Measurements from ENCODE around the gene RGS3.

The RGS3 gene

GRCh38 chr9:113587471-113588031, 124.0 kb downstream of the RGS3 start:
- TF ChIP-seq CTCF (conservative IDR thresholded peaks at IDR 0.05; ENCODE audit: low read depth, low read length): peak; percentile 47
- DNase-seq (ENCODE audit: low read depth): no peak
- no peak overlapping the region for H3K4me3 ChIP-seq (ENCODE audit: low read length)

- TF ChIP-seq CTCF (conservative IDR thresholded peaks at IDR 0.05; ENCODE audit: low read depth, low read length): no peak
- H3K4me3 ChIP-seq (ENCODE audit: low read length): no peak overlapping the region
- no peak for DNase-seq (ENCODE audit: low read depth)
Measured at GRCh38 chr9:113588242-113588810, 124.8 kb downstream of the RGS3 start.

GRCh38 chr9:113588936-113589335, 125.4 kb downstream of the RGS3 start:
- TF ChIP-seq CTCF (conservative IDR thresholded peaks at IDR 0.05; ENCODE audit: low read depth, low read length): no peak
- no peak for DNase-seq (ENCODE audit: low read depth)
- H3K4me3 ChIP-seq (ENCODE audit: low read length): no peak overlapping the region

- TF ChIP-seq CTCF (conservative IDR thresholded peaks at IDR 0.05; ENCODE audit: low read depth, low read length): no peak
- no peak for DNase-seq (ENCODE audit: low read depth)
- H3K4me3 ChIP-seq (ENCODE audit: low read length): no peak overlapping the region
Measured at GRCh38 chr9:113589407-113589806, 125.9 kb downstream of the RGS3 start.

GRCh38 chr9:113589890-113590289, 126.4 kb downstream of the RGS3 start:
- TF ChIP-seq CTCF (conservative IDR thresholded peaks at IDR 0.05; ENCODE audit: low read depth, low read length): peak; percentile 68

GRCh38 chr9:113590389-113590788, 126.9 kb downstream of the RGS3 start:
- DNase-seq (ENCODE audit: low read depth): no peak
- no peak for TF ChIP-seq CTCF (conservative IDR thresholded peaks at IDR 0.05; ENCODE audit: low read depth, low read length)
- no peak overlapping the region for H3K4me3 ChIP-seq (ENCODE audit: low read length)

More at GRCh38 chr9:113589890-113590289, 126.4 kb downstream of the RGS3 start:
- no peak overlapping the region for H3K4me3 ChIP-seq (ENCODE audit: low read length)
- no peak for DNase-seq (ENCODE audit: low read depth)

Data from retinal pigment epithelial cell (primary cell).